ENCODE results near the gene C10orf105.

DNA sequence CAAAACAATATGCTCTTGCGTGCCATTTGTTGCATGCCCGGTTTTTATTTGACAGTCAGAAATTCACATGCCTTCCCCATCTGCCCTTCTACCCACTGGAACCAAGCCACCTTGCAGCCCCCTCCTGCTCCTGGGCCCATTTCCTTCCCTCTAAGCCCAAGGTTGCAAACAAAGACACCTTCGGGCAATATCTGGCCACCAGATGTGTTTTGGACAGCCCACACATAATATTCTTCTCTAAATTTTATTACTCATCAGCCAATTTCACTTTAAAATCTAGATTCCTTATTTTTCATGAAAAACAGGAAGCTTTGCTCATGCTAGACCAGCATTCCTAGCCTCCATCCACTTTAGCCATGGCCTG lies 18.2 kb upstream of the C10orf105 start:
- no peak for TF ChIP-seq TAF1 (IDR thresholded peaks at IDR 0.05; ENCODE audit: borderline replicate concordance, insufficient read depth, low read length)
- TF ChIP-seq SIN3A (IDR thresholded peaks at IDR 0.05; ENCODE audit: borderline replicate concordance, insufficient read depth, low read length): no peak
- no peak for TF ChIP-seq POLR2AphosphoS5 (IDR thresholded peaks at IDR 0.05; ENCODE audit: low read depth, low read length)
